ENCODE data around the gene WASF2. TPM values are rescaled to one million over a fixed set of nuclear protein-coding genes. Genes with fewer than 3 reads are reported as not detected.

The WASF2 gene
- polyA plus RNA-seq, 3 donors = 29.9 to 51.7 (median 41.3) TPM

DNA sequence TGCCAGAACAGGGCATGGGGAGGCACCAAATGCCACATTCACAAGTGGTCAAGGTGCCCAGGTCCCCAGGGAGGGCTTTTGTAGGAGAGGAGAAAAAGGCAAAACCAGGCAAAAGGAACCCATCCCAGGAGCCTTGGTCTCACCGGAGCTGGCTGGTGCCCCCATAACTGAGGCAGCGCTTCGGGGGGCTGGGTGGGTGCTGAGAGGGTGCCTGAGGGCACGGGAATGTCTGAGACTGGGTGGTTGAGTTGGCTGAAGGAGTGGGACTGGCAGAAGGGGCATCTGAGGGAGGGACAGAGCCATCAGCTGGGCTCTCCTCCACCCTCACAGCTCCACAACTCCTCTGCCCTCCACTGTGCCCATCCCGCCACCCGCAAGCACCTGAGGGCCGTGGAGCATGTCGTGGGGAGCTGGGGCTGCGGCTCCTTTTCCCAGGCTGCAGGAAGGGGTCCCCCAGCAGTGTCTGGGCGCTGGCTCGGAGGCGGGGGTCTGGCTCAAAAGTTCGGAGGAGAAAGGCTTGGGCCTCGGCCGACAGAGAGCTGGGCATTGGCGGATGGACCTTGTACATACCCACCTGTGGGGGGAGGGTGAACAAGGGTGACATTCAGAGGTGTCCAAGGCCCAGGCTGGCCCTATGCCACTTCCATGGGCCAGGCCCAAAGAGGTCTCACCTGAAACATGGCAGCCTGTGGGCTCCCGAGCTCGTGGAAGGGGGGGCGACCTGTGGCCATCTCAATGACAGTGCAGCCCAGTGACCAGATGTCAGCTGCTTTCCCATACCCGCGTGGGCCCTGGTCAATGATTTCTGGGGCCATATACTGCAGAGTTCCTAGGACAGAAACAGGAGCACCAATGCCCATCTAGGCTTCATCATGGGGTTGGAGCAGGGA, 131.7 kb downstream of the WASF2 start:
- WGBS, 3 donors = 83 to 95% (median 94%) methylated on average over 19 to 21 of the region's 21 CpGs
- no peak overlapping the region for H3K27ac ChIP-seq (ENCODE audit: low read depth, low read length)

DNA sequence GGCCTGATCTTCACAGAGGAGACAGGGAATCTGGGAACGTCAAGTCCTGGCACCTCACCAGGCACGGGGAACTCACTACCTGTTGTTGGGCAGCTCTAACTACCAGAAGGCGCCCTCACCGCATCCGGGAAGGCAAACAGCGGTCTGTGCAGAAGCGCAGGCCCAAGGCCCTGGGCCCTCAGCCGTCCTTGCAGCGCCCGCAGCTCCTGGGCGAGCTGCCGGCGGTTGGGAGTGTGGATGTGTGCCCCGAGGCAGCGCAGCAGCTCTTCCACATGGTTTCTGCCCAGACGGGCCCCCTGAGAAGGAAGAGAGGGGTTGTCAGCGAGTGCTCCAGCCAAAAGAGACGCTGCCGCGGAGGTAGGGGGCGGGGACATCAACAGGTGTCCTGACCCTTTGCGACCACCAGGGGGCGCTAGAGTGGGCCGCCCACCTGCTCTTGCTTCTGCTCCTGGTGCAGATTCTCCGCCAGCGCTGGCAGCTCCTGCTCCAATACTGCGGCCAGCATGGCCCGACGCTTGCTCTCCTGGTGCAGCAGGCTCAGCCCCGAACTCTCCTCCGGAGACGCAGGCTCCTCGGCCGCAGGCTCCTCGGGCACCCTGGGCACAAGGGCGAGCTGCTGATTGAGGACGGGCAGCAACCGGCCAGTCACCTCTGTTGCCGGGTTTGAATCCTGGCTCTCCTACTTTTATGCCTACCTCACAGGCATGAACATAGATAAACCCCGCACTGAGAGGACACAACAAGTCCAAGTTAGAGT, 132.5 kb downstream of the WASF2 start:
- 14 to 40% (median 34%) methylated on average over 40 of the region's 40 CpGs for WGBS, 3 donors
- H3K27ac ChIP-seq (ENCODE audit: low read depth, low read length) = no peak overlapping the region

DNA sequence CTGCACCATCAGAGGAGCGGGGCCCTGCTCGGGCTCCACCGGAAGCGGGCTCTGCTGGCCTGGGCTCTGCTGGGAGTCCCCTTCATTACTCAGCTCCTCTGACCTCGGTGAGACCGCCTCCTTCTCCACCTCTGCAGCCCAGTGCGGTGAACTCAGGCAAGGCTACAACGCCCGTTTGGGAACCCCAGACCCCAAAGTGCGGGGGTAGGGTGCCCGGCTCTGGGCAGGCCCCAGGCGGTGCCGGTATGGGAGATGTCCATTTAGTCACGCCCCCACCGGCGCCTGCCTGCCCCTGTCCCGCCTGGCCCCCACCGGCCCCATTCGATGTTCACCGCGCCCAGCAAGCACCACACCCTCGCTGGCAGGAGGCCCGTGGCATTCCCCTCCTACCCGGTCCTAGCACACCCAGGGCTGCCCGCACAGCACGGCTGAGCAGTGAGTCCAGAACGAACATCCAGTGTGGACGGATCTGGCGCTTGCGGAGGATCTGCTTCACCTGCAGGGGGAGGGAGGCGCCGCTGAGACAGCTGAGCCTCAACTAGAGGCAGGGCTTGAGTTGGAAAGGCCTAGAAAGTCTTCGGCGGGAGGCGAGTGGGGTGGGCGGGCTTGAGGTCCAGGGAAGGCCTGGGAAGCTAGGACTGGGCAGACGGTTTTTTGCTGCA, 133.2 kb downstream of the WASF2 start:
- WGBS, 3 donors = 73 to 79% (median 74%) methylated on average over 32 to 37 of the region's 37 CpGs
- H3K27ac ChIP-seq (ENCODE audit: low read depth, low read length) = no peak overlapping the region

DNA sequence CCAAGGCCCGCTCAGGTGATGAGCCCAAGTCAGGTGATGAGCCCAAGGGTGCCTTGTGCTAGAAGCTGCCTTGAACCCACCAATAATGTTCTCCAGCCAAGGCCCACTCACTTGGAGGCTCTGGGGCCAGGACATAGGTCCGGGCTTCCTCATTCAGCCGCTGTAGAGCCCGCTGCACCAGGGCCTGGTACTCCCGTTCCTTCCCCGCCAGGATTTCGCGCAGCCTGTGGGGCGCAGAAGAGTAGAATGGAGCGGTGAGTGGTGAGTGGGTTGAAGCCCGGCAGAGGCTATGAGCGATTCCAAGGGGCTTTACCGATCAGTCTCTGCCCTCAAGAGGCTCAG, 133.7 kb downstream of the WASF2 start:
- 88 to 98% (median 91%) methylated on average over 13 of the region's 13 CpGs for WGBS, 3 donors
- H3K27ac ChIP-seq (ENCODE audit: low read depth, low read length) = no peak overlapping the region

DNA sequence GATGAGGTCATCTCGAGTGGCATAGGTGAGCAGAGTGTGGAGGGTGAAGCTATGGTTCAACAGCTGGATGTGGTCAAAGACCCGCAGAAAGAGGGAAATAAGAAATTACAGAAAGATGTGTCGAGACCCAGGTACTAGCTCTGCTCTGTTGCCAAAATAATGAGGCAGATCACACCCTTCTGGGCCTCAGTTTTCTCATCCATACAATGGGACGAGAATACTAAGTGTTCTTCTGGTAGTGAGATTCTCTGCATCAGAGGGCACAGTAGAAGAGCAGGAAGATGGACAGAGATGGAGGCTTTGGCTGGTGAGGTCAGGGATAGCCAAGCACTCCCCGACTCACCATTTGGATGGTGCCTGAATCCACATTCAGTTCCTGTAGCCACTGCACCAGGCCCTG, 134.3 kb downstream of the WASF2 start:
- no peak overlapping the region for H3K27ac ChIP-seq (ENCODE audit: low read depth, low read length)
- WGBS, 3 donors = 88 to 94% (median 90%) methylated on average over 5 of the region's 5 CpGs

Other genes starting within 250 kb of the WASF2 start
- gene TMEM222, start 168.0 kb downstream of the WASF2 start, polyA plus RNA-seq = 10 to 100 TPM; 27.1 to 44.9 (median 27.2) TPM
- 100 to 1,000 TPM in 1 of 3 donors, 10 to 100 TPM in 1, under 1 TPM in 1; 0.67 to 104 (median 12.5) TPM for gene SYTL1, start 148.1 kb downstream of the WASF2 start, polyA plus RNA-seq
- 10 to 100 TPM; 16.5 to 93.0 (median 56.0) TPM for gene MAP3K6, start 123.2 kb downstream of the WASF2 start, polyA plus RNA-seq
- gene FCN3, start 115.3 kb downstream of the WASF2 start, polyA plus RNA-seq = 100 to 1,000 TPM in 1 of 3 donors, 10 to 100 TPM in 1, 1 to 10 TPM in 1; 8.8 to 133 (median 63.9) TPM
- under 1 TPM in 2 of 3 donors, not detected in 1; 0.07 to 0.61 TPM for gene CD164L2, start 106.8 kb downstream of the WASF2 start, polyA plus RNA-seq
- gene GPR3, start 97.5 kb downstream of the WASF2 start, polyA plus RNA-seq = 1 to 10 TPM in 1 of 3 donors, under 1 TPM in 2; 0.43 to 1.2 (median 0.94) TPM
- gene AHDC1, start 114.0 kb upstream of the WASF2 start, polyA plus RNA-seq = 10 to 100 TPM in 1 of 3 donors, 1 to 10 TPM in 2; 8.6 to 12.6 (median 9.0) TPM
- 10 to 100 TPM in 2 of 3 donors, 1 to 10 TPM in 1; 4.2 to 39.8 (median 33.9) TPM for gene FGR, start 145.0 kb upstream of the WASF2 start, polyA plus RNA-seq
- 100 to 1,000 TPM in 1 of 3 donors, 10 to 100 TPM in 2; 46.7 to 115 (median 52.2) TPM for gene IFI6, start 182.0 kb upstream of the WASF2 start, polyA plus RNA-seq
- 1 to 10 TPM; 3.3 to 5.4 (median 4.3) TPM for gene FAM76A, start 235.8 kb upstream of the WASF2 start, polyA plus RNA-seq

Data from adipose tissue (tissue), 3 donors.